HG03108 (cell line): ENCODE measurements around the gene FTO.

ENCODE experiments used
- ATAC-seq: cut with Tn5 transposase; IDR thresholded peaks from one replicate; pipeline ENCODE4 v1.9.1; 2021; ENCODE audit warnings: moderate library complexity; ENCODE audit not compliant: unreplicated experiment

The FTO gene

GRCh38 chr16:53893731-53894435 lies 189.9 kb downstream of the FTO start:
- ATAC-seq = no peak

GRCh38 chr16:53894686-53895085 lies 190.7 kb downstream of the FTO start:
- no peak for ATAC-seq

DNA sequence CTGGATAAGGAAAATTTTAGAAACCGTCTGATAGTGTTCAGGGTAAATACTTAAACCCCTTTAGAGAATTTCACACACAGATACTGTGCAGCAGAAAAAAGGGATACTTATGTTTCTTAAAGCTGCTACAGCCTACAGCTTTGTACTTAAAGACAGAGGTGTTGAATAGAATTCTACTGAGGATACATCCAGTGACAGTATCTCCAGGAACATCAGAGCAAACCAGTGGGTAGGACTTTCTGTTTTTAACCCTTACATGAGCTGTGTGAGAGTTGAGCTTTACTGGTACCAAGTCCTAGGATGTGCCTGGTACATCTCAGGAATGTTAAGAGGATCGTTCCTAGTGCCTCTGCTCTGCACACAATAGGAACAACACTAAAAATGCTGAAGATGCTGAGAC lies 191.5 kb downstream of the FTO start:
- no peak for ATAC-seq

GRCh38 chr16:53895851-53896250 lies 191.9 kb downstream of the FTO start:
- no peak for ATAC-seq

GRCh38 chr16:53896722-53897121 lies 192.8 kb downstream of the FTO start:
- ATAC-seq = no peak

DNA sequence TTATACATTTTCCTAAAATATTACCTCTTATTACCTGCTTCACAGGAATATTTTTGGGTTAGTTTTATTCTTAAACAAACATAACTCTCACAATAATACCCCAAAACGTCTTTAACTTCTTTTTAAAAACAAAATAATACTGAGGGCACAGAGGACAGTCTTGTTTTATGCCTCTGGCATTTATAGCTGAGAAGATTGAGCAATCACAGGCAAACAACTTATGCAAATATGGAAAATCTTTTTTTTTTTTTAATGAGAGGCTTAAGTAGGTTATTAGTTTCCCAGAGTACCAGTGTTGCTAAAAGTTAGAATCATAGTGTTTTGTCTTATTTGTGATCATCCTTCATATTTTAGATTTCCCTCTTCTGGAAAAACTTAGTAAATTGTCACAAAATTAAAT lies 195.0 kb downstream of the FTO start:
- no peak for ATAC-seq

DNA sequence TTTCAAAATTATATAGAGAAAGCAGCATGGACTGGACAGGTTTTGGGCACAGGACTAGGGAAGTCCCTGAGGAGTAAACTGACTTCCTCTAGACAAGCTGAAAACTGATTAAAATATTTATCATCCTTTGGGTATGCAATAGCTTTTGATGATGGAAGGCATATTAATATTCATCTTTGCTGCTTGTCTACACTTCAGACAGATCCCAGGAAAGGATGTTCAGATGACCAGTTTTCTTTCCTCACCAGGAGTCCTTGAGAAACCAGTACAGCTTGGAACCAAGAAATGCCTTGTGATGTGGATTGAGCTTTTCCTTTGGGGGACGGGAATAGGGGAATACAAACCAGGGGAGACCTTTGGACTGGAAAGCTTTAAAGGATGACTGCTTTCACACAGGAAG lies 195.5 kb downstream of the FTO start:
- ATAC-seq = no peak

DNA sequence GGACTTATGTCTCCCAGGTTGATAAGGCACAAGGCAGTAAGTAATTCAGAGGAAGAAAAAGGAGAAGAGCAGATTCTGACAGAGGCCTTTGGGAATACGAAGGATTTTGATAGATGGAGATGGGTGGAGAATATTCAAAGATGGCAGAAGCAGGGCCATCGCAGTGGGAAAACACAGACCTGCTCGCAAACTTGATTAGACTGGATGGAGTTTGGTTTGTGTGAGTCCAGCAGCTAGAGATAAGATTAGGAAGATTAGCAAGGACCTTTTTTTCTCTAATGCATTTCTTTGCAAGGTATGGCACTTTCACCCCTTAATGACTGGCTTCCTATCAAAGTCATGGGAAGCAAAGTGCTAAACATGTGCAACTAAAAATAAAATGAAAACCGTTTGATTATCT lies 196.7 kb downstream of the FTO start:
- no peak for ATAC-seq

- no peak for ATAC-seq
Measured at GRCh38 chr16:53901408-53901807, 197.5 kb downstream of the FTO start.

GRCh38 chr16:53904533-53904932 lies 200.6 kb downstream of the FTO start:
- ATAC-seq = no peak

DNA sequence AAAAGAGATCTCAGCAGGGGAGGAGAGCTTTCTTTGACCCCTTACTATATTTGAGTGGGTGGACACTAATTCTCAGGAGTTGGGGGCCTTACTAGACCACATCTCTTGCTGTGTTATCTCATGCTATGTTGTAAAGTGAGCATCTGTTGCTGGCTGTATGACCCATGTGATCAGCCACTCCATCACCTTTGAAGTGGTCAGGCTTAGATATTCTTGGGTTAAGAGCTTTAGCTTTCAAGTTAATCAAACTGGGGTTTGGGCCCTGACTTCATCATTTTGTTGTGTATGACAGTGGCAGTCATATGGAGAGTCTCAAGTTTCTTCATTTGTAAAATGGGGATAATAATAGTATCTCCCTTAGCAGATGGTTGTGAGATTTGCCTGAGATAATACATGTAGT lies 201.1 kb downstream of the FTO start:
- no peak for ATAC-seq

DNA sequence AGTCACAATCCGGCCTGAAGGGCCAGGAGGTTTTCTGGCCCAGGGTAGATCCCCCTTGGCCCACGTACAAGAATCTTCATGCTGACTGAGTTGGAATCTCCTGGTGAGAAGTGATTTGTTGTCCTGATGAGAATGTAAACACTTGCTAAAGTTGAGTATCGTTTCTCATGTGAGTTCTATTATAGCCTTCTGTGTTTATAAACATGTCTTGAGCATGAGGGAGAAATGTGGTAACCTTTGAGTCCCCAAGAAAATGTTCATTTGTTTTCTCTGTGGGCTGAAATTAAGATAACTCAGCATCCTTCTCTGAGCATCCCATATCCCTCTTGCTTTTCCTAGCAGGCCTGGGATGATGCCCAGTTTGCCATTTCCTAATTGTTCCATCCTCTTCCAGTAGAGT lies 204.8 kb downstream of the FTO start:
- ATAC-seq = no peak

DNA sequence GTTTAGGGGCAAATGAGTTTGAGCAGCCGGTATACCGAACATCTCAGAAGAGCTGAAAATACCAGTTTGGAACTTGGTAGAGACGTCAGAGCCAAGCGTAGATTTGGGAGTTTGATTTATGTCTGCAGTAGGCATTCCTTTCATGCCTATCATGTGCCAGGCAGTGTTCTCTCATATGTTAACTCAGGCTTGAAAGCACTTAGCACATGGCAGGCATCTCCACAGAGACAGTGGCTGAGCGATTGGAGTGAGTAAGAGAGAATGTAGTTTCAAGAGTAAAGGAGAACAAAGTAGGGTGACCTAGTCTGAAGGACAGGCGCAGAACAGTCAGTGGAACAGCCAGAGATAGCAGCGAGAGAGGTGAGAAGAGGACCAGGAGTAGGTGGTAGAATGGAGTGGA lies 207.0 kb downstream of the FTO start:
- ATAC-seq = no peak

DNA sequence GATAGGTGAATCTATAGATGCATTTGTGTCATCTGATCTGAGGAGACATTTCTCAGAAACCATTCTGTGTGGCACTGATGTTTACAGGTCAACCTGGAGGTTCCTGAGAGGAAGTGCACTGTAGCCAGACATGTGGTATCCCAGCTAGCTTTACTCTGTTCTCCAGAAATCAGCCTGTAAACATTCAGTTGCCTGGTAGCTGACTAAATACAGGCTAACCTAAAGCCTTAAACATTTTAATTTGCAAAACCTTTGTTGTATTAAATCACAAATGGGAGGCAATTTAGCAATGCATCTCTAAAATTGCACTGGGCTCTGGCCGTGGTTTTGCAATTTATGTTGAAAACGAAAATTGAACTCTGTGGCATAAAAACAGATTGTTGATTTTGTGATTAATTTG lies 207.6 kb downstream of the FTO start:
- ATAC-seq = no peak

DNA sequence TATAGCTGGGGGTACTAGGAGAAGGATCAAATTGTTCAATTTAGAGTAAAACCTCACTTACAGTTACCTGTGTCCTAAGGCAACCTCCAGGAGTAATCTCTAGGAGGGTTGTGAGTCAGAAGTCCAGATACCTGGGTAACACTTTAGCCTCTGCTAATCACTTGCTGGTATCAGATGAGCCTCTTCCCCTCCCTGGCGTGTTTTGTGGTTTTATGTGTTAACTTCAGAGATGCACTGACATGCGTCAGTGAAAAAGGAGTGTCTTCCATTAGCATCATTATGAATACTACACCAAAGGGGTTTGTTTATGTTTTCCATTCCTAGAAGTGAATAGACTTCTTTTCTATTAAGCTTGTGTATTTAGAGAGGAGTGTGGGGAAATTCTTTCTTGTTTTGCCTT lies 208.2 kb downstream of the FTO start:
- ATAC-seq = no peak

- ATAC-seq = no peak
Measured at GRCh38 chr16:53913099-53913870, 209.3 kb downstream of the FTO start.

DNA sequence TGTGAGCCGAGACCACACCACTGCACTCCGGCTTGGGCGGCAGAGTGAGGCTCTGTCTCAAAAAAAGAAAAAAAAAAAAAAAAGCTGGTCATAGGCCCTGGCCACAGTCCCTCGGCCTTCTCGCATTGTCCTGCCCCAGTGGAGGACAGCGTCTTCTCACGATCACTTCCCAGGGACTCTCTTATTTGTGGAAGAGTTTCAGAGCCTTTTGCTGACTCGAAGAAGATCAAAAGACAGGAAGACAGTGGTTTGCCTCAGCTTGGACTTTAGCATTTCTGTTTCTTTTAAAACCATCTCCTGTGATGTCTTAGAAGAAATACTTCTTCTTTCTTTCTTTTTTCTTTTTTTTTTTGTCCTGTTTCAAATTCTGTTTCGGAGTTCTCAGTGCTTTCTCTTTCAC lies 210.0 kb downstream of the FTO start:
- ATAC-seq = no peak

- no peak for ATAC-seq
Measured at GRCh38 chr16:53914736-53915135, 210.8 kb downstream of the FTO start.

DNA sequence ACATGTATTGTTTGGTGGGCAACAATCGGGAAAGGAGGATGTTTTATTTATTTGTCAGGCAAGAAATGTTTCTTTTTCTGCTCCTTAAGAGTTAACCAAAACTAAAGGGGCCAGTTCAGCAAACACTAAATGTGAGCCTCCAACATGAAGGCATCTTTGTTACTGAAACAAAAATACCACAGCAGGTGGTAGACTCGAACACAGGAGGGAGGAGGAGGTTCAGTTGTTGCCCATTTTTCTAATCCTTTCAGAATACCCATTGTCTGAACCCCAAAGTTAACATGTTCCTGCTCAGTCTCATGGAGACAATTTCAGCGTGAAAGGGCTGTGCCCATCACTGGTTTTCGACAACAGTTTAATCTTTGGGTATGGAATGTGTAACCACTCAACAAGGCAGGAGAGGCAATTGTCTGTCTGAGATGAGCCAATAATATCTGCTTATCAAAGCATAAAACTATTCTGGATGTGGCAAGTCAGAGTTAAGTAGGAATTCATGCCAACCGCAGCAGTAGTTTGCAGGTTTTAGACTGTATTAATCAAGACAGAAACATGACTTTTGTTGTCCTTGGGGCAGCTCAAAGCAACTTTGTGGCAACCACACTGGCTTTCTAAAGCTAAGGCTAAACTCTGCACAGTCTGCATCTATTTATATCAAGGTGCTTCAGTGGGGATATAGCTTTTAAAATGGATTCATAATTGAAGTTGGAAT lies 211.7 kb downstream of the FTO start:
- no peak for ATAC-seq

DNA sequence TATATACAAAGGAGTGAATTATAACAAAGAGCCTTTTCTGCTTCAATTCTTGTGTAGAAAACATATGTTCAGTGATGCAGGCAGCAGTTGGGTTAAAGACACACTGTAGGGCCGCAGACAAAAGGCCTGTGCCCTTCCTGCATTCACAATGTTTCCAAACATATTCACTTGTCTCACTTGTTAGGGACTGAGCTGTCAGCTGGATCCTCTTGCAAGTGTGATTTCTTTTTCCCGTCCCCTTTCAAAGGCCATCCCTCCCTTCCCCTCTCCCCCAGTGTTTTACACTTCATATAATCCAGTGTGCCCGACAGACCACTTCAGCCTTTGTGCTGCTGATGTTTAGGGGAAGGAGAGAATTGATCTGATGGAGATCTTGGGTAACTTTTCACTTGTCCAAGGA lies 217.0 kb downstream of the FTO start:
- ATAC-seq = no peak

DNA sequence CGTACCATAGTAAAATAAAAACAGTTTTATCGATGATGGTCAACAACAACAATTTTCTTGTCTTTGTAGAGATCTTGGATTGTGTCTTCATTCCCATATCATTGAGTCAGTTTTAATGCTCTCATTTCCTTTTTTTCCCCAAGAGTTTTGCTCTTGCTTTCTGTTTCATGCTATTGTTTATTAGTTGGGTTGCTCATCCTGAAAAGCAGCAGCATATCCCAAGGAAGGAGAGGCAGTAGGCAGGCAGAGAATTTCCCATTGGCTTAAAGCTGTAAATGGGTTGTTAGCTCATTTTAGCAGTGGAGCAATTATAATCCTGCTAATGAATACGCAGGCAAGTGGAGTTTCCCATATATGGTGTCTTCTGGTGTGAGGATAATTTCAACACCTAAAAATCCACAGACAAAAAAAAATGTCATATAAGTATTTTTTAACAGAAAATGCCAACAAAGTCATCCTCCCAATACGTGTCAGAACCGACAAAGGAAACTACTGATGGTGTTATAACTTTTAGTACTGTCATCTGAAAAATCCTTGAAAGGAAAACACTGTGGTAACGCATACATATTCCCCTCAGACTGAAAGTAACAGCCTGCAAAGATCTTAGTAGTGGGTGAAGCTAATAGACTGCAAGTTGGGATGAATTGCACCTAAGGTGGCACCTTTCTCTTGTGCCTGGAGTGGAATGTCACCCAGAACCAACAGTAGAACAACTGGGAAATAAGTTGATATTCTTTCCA lies 218.3 kb downstream of the FTO start:
- ATAC-seq = no peak
